CD4-positive, alpha-beta T cell treated with Interleukin-4 for 4 hours (primary cell): Measurements from ENCODE around the gene PRUNE1.

Experiments
- DNase-seq: peaks from one replicate; pipeline ENCODE4 v3.0.0-alpha.2; 2020

Gene PRUNE1

GRCh38 chr1:151054971-151055547 is 46.8 kb downstream of the PRUNE1 start:
- DNase-seq: no peak

- DNase-seq: no peak
These were observed 47.3 kb downstream of the PRUNE1 start for GRCh38 chr1:151055581-151055980.

- peak; percentile 82 for DNase-seq
These were observed 47.9 kb downstream of the PRUNE1 start for GRCh38 chr1:151056149-151056548.

GRCh38 chr1:151058692-151059091 is 50.4 kb downstream of the PRUNE1 start:
- DNase-seq: no peak

- peak; percentile 83 for DNase-seq
These were observed 51.1 kb downstream of the PRUNE1 start, which contains the start of gene CDC42SE1 for GRCh38 chr1:151059109-151060006. Gene CDC42SE1, minus strand, starts transcription at chr1:151059622. Its CDS starts 3,892 bp downstream, at chr1:151055730.

- DNase-seq: no peak
These were observed 51.9 kb downstream of the PRUNE1 start, which contains the start of gene MLLT11 for GRCh38 chr1:151060007-151060656. Gene MLLT11, plus strand, starts transcription at chr1:151060397. Its CDS starts 6,828 bp downstream, at chr1:151067225.

GRCh38 chr1:151060657-151061421 is 52.6 kb downstream of the PRUNE1 start:
- no peak for DNase-seq

- DNase-seq: no peak
These were observed 53.5 kb downstream of the PRUNE1 start for GRCh38 chr1:151061704-151062103.

GRCh38 chr1:151062741-151063371 is 54.6 kb downstream of the PRUNE1 start:
- DNase-seq: no peak

GRCh38 chr1:151065089-151065645 is 56.9 kb downstream of the PRUNE1 start:
- no peak for DNase-seq

GRCh38 chr1:151067185-151067584 is 58.9 kb downstream of the PRUNE1 start:
- no peak for DNase-seq

GRCh38 chr1:151069103-151069486 is 60.8 kb downstream of the PRUNE1 start:
- DNase-seq: no peak

GRCh38 chr1:151070474-151071276 is 62.4 kb downstream of the PRUNE1 start, which contains the start of gene GABPB2:
Gene GABPB2, plus strand, starts transcription at chr1:151070761. Its CDS starts 17,429 bp downstream, at chr1:151088190.
- peak; percentile 88 for DNase-seq

GRCh38 chr1:151072224-151072623 is 64.0 kb downstream of the PRUNE1 start:
- DNase-seq: no peak
